ENCODE measurements around the gene ALPK3.

DNA sequence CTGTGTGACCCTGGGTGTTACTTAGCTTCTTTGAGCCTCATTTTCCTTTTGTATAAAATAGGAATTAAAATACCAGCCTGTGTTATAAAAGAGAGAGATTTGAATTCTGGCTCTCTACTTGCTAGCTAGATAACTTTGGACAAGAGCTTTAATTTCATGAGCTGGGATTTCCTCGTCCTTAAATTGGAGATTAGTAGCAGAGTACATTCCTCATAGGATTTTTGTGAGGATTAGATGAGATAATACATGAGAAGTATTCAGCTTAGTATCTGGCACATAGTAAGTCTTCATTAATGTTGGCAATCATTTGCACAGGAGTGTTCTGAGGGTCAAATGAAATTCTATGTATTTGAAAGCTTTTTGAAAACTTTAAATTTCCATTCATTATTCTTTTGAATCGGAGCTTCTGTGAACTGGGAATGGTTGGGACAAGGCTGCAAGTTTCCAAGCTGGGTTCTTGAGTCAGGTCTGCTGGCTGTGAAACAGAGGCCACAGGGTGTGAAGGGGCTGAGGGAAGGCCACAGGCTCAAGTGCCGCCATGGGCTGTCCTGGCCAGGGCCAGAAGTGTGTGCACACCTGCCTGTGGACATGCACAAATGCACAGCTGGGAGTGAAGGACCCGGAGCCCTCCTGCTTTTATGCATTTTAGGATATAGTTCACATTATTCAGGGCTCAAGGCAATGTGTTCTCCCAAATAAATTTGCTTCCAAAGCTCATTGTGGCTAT, 17.2 kb downstream of the ALPK3 start:
- TF ChIP-seq, protein P1, sequence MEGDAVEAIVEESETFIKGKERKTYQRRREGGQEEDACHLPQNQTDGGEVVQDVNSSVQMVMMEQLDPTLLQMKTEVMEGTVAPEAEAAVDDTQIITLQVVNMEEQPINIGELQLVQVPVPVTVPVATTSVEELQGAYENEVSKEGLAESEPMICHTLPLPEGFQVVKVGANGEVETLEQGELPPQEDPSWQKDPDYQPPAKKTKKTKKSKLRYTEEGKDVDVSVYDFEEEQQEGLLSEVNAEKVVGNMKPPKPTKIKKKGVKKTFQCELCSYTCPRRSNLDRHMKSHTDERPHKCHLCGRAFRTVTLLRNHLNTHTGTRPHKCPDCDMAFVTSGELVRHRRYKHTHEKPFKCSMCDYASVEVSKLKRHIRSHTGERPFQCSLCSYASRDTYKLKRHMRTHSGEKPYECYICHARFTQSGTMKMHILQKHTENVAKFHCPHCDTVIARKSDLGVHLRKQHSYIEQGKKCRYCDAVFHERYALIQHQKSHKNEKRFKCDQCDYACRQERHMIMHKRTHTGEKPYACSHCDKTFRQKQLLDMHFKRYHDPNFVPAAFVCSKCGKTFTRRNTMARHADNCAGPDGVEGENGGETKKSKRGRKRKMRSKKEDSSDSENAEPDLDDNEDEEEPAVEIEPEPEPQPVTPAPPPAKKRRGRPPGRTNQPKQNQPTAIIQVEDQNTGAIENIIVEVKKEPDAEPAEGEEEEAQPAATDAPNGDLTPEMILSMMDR (IDR thresholded peaks at IDR 0.05), result no peak
- TF ChIP-seq POLR2A (IDR thresholded peaks at IDR 0.05), result no peak

Measured in suprapubic skin (tissue), 3 donors.